ENCODE data around the gene BTN2A1. TPM values are rescaled to one million over a fixed set of nuclear protein-coding genes. Genes with fewer than 3 reads are reported as not detected.
"Not testable (repeated sequence)": the region's sequence is repeated elsewhere in the genome, so short reads cannot be mapped to it uniquely, and the experiment has no call there.

BTN2A1 gene
- polyA plus RNA-seq, 4 donors, result 26.9 to 36.7 (median 33.9) TPM

GRCh38 chr6:26489996-26490964 is 32.5 kb downstream of the BTN2A1 start:
- no peak for DNase-seq (ENCODE audit: low read depth in 4 of 4, low spot score in 2 of 4)

DNA sequence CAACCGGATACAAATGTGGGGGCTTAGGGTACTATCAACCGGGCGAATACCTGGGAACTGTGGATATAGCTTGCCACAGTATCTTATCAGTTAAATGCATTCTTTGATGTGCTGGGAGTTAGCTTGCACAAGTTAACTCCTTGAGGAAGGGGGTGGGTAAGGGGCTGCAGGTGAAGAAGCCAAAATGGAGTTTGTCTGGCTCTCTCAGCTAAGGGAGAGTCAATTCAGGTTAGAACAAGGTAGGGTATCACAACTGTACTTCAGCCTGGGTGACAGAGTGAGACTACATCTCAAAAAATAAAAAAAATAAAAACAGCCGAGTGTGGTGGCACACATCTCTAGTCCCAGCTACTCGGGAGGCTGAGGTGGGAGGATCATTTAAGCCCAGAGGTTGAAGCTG is 33.8 kb downstream of the BTN2A1 start:
- DNase-seq (ENCODE audit: low read depth in 4 of 4, low spot score in 2 of 4), result no peak

- no peak for DNase-seq (ENCODE audit: low read depth in 4 of 4, low spot score in 2 of 4)
Measured at GRCh38 chr6:26493258-26493657, 35.5 kb downstream of the BTN2A1 start.

DNA sequence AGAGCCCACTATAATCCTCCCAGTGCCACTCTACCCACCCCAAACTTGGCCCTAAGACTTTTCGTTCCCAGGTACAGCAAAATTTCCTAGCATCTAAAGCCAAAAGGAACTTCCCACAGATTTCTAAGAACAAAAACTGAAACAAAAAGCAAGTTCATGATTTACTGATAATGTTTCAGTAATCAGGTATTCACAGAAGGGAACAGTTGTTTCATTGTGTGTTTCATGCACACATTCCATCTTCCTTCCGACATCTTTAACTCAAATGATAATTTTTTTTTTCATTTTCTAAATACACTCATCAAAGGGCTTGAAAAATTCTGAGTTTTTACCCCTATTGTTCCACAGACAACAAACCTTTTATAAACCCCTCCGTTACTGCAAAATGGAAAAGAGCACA is 36.4 kb downstream of the BTN2A1 start:
- DNase-seq (ENCODE audit: low read depth in 4 of 4, low spot score in 2 of 4), result no peak

GRCh38 chr6:26495281-26495680 is 37.5 kb downstream of the BTN2A1 start:
- DNase-seq (ENCODE audit: low read depth in 4 of 4, low spot score in 2 of 4), result no peak

- no peak for DNase-seq (ENCODE audit: low read depth in 4 of 4, low spot score in 2 of 4)
Measured at GRCh38 chr6:26497610-26498009, 39.9 kb downstream of the BTN2A1 start.

DNA sequence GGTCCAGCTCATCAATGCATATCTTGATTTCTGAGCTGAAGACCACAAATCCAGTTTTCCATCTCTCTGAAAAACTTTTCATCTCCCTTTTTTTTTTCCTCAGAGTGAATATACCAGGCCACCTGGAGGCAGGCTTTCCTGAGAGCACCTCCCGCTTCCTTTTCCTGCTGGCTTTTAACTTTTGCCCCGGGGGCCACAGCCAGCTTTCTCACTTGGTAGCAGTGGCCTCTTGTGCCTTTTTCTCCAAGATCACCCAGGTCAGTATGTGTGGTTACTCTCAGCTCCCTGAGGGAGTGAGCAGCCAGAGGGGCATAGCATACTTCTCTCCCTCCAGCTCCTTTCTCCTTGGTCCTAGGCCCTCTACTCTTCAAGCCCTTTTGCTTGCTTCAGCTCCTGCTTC is 42.3 kb downstream of the BTN2A1 start, which contains the start of gene BTN1A1:
TSS of gene BTN1A1 (plus strand) at position 202 of the 400 bp plus-strand sequence. CDS start 984 bp downstream, outside the sequence.
- no peak for DNase-seq (ENCODE audit: low read depth in 4 of 4, low spot score in 2 of 4)

- DNase-seq (ENCODE audit: low read depth in 4 of 4, low spot score in 2 of 4), result peak in 3 of 4 donors; percentile 7 to 28 (median 9)
Measured at GRCh38 chr6:26501482-26501986, 43.8 kb downstream of the BTN2A1 start.

- DNase-seq (ENCODE audit: low read depth in 4 of 4, low spot score in 2 of 4), result peak in 2 of 4 donors; percentile 2 to 15
Measured at GRCh38 chr6:26502165-26502564, 44.4 kb downstream of the BTN2A1 start.

GRCh38 chr6:26502626-26503025 is 44.9 kb downstream of the BTN2A1 start:
- no peak for DNase-seq (ENCODE audit: low read depth in 4 of 4, low spot score in 2 of 4)

DNA sequence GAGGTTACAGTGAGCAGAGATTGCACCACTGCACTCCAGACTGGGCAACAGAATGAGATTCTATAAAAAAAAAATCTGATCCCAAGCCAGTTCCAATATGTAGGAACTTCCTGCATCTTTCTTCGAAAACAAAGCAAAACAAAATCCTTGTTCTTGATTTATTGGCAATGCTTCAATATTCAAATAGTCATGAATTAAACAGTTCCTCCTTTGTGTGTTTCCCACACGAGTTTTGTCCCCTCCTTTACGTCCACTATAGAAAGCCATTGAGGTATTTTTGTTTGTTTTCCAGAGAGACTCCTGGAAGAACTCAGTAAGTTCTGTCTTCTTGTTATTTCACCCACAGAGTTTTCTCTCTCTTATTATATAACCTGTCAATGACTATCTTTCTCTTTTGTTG is 49.9 kb downstream of the BTN2A1 start:
- DNase-seq (ENCODE audit: low read depth in 4 of 4, low spot score in 2 of 4), result no peak

GRCh38 chr6:26511033-26511432 is 53.3 kb downstream of the BTN2A1 start:
- not testable (repeated sequence) for DNase-seq (ENCODE audit: low read depth in 4 of 4, low spot score in 2 of 4)

DNA sequence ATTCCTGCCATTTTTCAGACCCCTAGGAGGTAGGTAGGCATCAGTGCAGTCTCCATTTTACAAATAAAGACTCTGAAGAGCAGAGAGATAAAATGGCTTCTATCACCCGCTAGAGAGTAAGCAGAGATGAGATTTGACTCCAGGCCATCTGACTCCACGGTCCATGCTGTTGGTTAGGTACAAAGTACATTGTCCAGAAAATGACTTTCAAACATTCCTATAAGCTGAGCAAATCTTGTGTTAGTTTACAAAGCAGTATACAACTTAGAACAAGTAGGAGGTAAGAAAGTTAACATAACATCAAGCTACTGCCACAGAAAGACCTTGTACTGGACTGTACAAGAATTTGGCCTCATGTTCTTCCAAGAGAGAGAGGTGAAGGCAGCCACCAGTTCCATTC is 57.2 kb downstream of the BTN2A1 start:
- DNase-seq (ENCODE audit: low read depth in 4 of 4, low spot score in 2 of 4), result no peak

- DNase-seq (ENCODE audit: low read depth in 4 of 4, low spot score in 2 of 4), result no peak
Measured at GRCh38 chr6:26516481-26517427, 59.0 kb downstream of the BTN2A1 start.

Other genes starting within 250 kb of the BTN2A1 start
- 10 to 100 TPM in 3 of 4 donors, 1 to 10 TPM in 1; 9.8 to 19.0 (median 15.2) TPM for gene BTN3A2, start 92.8 kb upstream of the BTN2A1 start, polyA plus RNA-seq (ENCODE audit: insufficient read length in 4 of 4)
- 10 to 100 TPM; 13.0 to 15.9 (median 14.3) TPM for gene BTN2A2, start 74.8 kb upstream of the BTN2A1 start, polyA plus RNA-seq (ENCODE audit: insufficient read length in 4 of 4)
- gene BTN3A1, start 55.7 kb upstream of the BTN2A1 start, polyA plus RNA-seq (ENCODE audit: insufficient read length in 4 of 4), result 10 to 100 TPM; 24.0 to 31.9 (median 28.5) TPM
- gene BTN3A3, start 17.5 kb upstream of the BTN2A1 start, polyA plus RNA-seq (ENCODE audit: insufficient read length in 4 of 4), result 10 to 100 TPM; 12.5 to 21.8 (median 18.2) TPM
- gene BTN1A1, start 42.3 kb downstream of the BTN2A1 start, polyA plus RNA-seq (ENCODE audit: insufficient read length in 4 of 4), result under 1 TPM; 0.21 to 0.32 (median 0.22) TPM
- gene HMGN4, start 80.4 kb downstream of the BTN2A1 start, polyA plus RNA-seq (ENCODE audit: insufficient read length in 4 of 4), result 10 to 100 TPM; 78.4 to 95.3 (median 85.1) TPM
- 10 to 100 TPM; 14.9 to 17.9 (median 15.7) TPM for gene ABT1, start 139.0 kb downstream of the BTN2A1 start, polyA plus RNA-seq (ENCODE audit: insufficient read length in 4 of 4)
- 10 to 100 TPM; 36.3 to 42.6 (median 39.7) TPM for gene ZNF322, start 201.8 kb downstream of the BTN2A1 start, polyA plus RNA-seq (ENCODE audit: insufficient read length in 4 of 4)

Measured in left renal cortex interstitium (tissue), 4 donors.